HepG2 (cell line): Measurements from ENCODE around the gene CYP4F8. TPM values are rescaled to one million over a fixed set of nuclear protein-coding genes. Genes with fewer than 3 reads are reported as not detected.

Source experiments
- BORCS8-MEF2B ChIP-seq: sonication (generic); formaldehyde crosslinking; IDR thresholded peaks from 2 replicates; pipeline ENCODE4 v1.8.0; 2022; ENCODE audit warnings: mild to moderate bottlenecking, missing genetic modification reagents
- CBX1 ChIP-seq: IDR thresholded peaks from one replicate; pipeline ENCODE4 v1.6.1; 2016; ENCODE audit warnings: antibody characterized with exemption, low read depth
- NBN ChIP-seq: fragments of 450-650 bp; conservative IDR thresholded peaks from 2 replicates; pipeline ENCODE4 v1.6.1; 2017
- NR2F2 ChIP-seq: IDR thresholded peaks from 2 replicates; pipeline ENCODE4 v1.6.1; 2012; ENCODE audit warnings: low read depth, inconsistent platforms, borderline replicate concordance
- ZBTB1 ChIP-seq: sonication (generic); formaldehyde crosslinking; IDR thresholded peaks from 2 replicates; pipeline ENCODE4 v1.4.0; 2020; ENCODE audit warnings: missing genetic modification reagents, borderline replicate concordance
- ZMYM3 ChIP-seq: sonication (generic); formaldehyde crosslinking; IDR thresholded peaks from 2 replicates; pipeline ENCODE4 v1.5.1; 2020; ENCODE audit warnings: mild to moderate bottlenecking, missing genetic modification reagents
- ZNF274 ChIP-seq: sonication (generic); formaldehyde crosslinking; IDR thresholded peaks from 2 replicates; pipeline ENCODE4 v1.5.1; 2020; ENCODE audit warnings: mild to moderate bottlenecking, missing genetic modification reagents
- ZNF484 ChIP-seq: sonication (generic); formaldehyde crosslinking; IDR thresholded peaks from 2 replicates; pipeline ENCODE4 v1.5.1; 2020; ENCODE audit warnings: mild to moderate bottlenecking, low read depth, missing genetic modification reagents, borderline replicate concordance
- ZNF614 ChIP-seq: IDR thresholded peaks from 2 replicates; pipeline ENCODE4 v1.6.1; 2018; ENCODE audit warnings: missing biosample characterization, missing genetic modification reagents, inconsistent platforms, borderline replicate concordance
- polyA plus RNA-seq, 8 experiments: library from polyadenylated mRNA; depleted of rRNA in 3 of 8; stranded (reverse) in 7 of 8; unstranded in 1 of 8; fragments of >200 nt; fragmentation: Illumina TruSeq in 4 of 8; extraction: Trizol in 4 of 8; gene quantifications; 2 replicates each; pipeline versions ENCODE4 v1.2.1 to v1.2.3, GENCODE V29; 2011 to 2016; ENCODE audit warnings: low read depth in 4 of 8, missing spikeins in 1 of 8, mixed read lengths in 1 of 8; ENCODE audit not compliant: insufficient read depth in 1 of 8
- total RNA-seq, 5 experiments: library from RNA; depleted of rRNA; stranded (reverse); fragments of >200 nt; fragmentation: Illumina TruSeq; extraction: Trizol; gene quantifications; 2 replicates each; pipeline ENCODE4 v1.2.3, GENCODE V29; 2016; ENCODE audit warnings: low read depth in 1 of 5
- TF ChIP-seq, protein P1 (sequence below): sonication (generic); formaldehyde crosslinking; IDR thresholded peaks from 2 replicates; pipeline ENCODE4 v1.4.0; 2020; ENCODE audit warnings: mild to moderate bottlenecking, missing genetic modification reagents, borderline replicate concordance
- TF ChIP-seq, protein P2 (sequence below): sonication (generic); formaldehyde crosslinking; IDR thresholded peaks from 2 replicates; pipeline ENCODE4 v1.4.0; 2020; ENCODE audit warnings: low read depth, mild to moderate bottlenecking, missing genetic modification reagents
- TF ChIP-seq, protein P3 (sequence below): sonication (generic); formaldehyde crosslinking; IDR thresholded peaks from 2 replicates; pipeline ENCODE4 v1.8.0; 2022; ENCODE audit warnings: mild to moderate bottlenecking, missing genetic modification reagents, moderate library complexity
- TF ChIP-seq, protein P4 (sequence below): sonication (generic); formaldehyde crosslinking; IDR thresholded peaks from 2 replicates; pipeline ENCODE4 v1.5.1; 2020; ENCODE audit warnings: mild to moderate bottlenecking, missing genetic modification reagents, borderline replicate concordance
- TF ChIP-seq, protein P5 (sequence below): sonication (generic); formaldehyde crosslinking; IDR thresholded peaks from 2 replicates; pipeline ENCODE4 v1.4.0; 2020; ENCODE audit warnings: missing genetic modification reagents, mild to moderate bottlenecking, borderline replicate concordance

The CYP4F8 gene
- total and polyA plus RNA-seq, 2 of the 13 experiments (the other 11 are each of a cell fraction or from before 2014, with no cell fraction given): not detected

DNA sequence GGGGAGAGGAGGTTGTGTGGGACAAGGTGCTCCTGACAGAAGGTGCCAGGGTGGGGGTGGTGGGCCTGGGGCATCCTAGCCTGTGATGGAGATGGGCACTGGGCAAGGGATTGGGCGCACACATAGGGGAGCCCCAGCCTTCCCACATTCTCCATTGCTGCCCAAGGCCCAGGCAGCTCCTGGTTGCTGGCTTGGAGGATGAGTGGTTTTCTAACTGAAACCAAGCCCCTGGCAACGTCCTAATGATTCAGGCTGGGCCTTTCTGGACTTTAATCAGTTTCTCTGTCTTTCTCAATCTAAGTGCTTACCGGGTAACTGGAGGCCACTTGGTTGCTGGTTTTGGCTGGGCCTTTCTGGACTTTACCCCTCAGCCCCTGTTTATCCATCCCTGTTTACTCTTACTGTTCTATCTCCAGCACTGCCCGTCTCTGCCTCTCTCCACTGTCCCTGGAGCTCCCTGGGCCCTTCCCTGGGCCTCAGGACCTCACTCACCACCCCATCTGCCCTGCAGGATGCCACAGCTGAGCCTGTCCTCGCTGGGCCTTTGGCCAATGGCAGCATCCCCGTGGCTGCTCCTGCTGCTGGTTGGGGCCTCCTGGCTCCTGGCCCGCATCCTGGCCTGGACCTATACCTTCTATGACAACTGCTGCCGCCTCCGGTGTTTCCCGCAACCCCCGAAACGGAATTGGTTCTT lies 26.0 kb downstream of the CYP4F8 start (continued):
- TF ChIP-seq ZNF484: no peak
- 0 out of 2 replicates have a peak, but pooled peaks have one; percentile 38 for TF ChIP-seq ZNF614 (CRISPR knock-in tag)
- TF ChIP-seq, protein P1, sequence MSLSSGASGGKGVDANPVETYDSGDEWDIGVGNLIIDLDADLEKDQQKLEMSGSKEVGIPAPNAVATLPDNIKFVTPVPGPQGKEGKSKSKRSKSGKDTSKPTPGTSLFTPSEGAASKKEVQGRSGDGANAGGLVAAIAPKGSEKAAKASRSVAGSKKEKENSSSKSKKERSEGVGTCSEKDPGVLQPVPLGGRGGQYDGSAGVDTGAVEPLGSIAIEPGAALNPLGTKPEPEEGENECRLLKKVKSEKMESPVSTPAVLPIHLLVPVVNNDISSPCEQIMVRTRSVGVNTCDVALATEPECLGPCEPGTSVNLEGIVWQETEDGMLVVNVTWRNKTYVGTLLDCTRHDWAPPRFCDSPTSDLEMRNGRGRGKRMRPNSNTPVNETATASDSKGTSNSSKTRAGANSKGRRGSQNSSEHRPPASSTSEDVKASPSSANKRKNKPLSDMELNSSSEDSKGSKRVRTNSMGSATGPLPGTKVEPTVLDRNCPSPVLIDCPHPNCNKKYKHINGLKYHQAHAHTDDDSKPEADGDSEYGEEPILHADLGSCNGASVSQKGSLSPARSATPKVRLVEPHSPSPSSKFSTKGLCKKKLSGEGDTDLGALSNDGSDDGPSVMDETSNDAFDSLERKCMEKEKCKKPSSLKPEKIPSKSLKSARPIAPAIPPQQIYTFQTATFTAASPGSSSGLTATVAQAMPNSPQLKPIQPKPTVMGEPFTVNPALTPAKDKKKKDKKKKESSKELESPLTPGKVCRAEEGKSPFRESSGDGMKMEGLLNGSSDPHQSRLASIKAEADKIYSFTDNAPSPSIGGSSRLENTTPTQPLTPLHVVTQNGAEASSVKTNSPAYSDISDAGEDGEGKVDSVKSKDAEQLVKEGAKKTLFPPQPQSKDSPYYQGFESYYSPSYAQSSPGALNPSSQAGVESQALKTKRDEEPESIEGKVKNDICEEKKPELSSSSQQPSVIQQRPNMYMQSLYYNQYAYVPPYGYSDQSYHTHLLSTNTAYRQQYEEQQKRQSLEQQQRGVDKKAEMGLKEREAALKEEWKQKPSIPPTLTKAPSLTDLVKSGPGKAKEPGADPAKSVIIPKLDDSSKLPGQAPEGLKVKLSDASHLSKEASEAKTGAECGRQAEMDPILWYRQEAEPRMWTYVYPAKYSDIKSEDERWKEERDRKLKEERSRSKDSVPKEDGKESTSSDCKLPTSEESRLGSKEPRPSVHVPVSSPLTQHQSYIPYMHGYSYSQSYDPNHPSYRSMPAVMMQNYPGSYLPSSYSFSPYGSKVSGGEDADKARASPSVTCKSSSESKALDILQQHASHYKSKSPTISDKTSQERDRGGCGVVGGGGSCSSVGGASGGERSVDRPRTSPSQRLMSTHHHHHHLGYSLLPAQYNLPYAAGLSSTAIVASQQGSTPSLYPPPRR (CRISPR knock-in tag): no peak
- TF ChIP-seq ZNF274: no peak
- TF ChIP-seq CBX1: no peak
- no peak for TF ChIP-seq ZMYM3 (CRISPR knock-in tag)
- no peak for TF ChIP-seq BORCS8-MEF2B
- TF ChIP-seq NBN: no peak
- TF ChIP-seq, protein P2, sequence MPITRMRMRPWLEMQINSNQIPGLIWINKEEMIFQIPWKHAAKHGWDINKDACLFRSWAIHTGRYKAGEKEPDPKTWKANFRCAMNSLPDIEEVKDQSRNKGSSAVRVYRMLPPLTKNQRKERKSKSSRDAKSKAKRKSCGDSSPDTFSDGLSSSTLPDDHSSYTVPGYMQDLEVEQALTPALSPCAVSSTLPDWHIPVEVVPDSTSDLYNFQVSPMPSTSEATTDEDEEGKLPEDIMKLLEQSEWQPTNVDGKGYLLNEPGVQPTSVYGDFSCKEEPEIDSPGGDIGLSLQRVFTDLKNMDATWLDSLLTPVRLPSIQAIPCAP (CRISPR knock-in tag): no peak
- TF ChIP-seq ZBTB1 (CRISPR knock-in tag): no peak
- TF ChIP-seq, protein P3, sequence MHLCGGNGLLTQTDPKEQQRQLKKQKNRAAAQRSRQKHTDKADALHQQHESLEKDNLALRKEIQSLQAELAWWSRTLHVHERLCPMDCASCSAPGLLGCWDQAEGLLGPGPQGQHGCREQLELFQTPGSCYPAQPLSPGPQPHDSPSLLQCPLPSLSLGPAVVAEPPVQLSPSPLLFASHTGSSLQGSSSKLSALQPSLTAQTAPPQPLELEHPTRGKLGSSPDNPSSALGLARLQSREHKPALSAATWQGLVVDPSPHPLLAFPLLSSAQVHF (CRISPR knock-in tag): no peak
- TF ChIP-seq, protein P4, sequence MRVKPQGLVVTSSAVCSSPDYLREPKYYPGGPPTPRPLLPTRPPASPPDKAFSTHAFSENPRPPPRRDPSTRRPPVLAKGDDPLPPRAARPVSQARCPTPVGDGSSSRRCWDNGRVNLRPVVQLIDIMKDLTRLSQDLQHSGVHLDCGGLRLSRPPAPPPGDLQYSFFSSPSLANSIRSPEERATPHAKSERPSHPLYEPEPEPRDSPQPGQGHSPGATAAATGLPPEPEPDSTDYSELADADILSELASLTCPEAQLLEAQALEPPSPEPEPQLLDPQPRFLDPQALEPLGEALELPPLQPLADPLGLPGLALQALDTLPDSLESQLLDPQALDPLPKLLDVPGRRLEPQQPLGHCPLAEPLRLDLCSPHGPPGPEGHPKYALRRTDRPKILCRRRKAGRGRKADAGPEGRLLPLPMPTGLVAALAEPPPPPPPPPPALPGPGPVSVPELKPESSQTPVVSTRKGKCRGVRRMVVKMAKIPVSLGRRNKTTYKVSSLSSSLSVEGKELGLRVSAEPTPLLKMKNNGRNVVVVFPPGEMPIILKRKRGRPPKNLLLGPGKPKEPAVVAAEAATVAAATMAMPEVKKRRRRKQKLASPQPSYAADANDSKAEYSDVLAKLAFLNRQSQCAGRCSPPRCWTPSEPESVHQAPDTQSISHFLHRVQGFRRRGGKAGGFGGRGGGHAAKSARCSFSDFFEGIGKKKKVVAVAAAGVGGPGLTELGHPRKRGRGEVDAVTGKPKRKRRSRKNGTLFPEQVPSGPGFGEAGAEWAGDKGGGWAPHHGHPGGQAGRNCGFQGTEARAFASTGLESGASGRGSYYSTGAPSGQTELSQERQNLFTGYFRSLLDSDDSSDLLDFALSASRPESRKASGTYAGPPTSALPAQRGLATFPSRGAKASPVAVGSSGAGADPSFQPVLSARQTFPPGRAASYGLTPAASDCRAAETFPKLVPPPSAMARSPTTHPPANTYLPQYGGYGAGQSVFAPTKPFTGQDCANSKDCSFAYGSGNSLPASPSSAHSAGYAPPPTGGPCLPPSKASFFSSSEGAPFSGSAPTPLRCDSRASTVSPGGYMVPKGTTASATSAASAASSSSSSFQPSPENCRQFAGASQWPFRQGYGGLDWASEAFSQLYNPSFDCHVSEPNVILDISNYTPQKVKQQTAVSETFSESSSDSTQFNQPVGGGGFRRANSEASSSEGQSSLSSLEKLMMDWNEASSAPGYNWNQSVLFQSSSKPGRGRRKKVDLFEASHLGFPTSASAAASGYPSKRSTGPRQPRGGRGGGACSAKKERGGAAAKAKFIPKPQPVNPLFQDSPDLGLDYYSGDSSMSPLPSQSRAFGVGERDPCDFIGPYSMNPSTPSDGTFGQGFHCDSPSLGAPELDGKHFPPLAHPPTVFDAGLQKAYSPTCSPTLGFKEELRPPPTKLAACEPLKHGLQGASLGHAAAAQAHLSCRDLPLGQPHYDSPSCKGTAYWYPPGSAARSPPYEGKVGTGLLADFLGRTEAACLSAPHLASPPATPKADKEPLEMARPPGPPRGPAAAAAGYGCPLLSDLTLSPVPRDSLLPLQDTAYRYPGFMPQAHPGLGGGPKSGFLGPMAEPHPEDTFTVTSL (CRISPR knock-in tag): no peak
- no peak for TF ChIP-seq NR2F2
- TF ChIP-seq, protein P5, sequence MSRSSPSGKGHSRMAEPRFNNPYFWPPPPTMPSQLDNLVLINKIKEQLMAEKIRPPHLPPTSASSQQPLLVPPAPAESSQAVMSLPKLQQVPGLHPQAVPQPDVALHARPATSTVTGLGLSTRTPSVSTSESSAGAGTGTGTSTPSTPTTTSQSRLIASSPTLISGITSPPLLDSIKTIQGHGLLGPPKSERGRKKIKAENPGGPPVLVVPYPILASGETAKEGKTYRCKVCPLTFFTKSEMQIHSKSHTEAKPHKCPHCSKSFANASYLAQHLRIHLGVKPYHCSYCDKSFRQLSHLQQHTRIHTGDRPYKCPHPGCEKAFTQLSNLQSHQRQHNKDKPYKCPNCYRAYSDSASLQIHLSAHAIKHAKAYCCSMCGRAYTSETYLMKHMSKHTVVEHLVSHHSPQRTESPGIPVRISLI (CRISPR knock-in tag): no peak
